GM18511 (cell line): ENCODE data around the gene KCNQ1.

Experiments
- ATAC-seq: cut with Tn5 transposase; IDR thresholded peaks from one replicate; pipeline ENCODE4 v1.9.1; 2021; ENCODE audit warnings: mild to moderate bottlenecking, moderate library complexity; ENCODE audit not compliant: unreplicated experiment

Gene KCNQ1

GRCh38 chr11:2440646-2441045, 4.2 kb upstream of the KCNQ1 start:
- ATAC-seq = no peak

GRCh38 chr11:2441171-2441570, 3.6 kb upstream of the KCNQ1 start:
- no peak for ATAC-seq

GRCh38 chr11:2442589-2442988, 2.2 kb upstream of the KCNQ1 start:
- ATAC-seq = no peak

GRCh38 chr11:2443406-2443805, 1.4 kb upstream of the KCNQ1 start:
- ATAC-seq = no peak

- no peak for ATAC-seq
These were observed 657 bp upstream of the KCNQ1 start, which contains the start of gene TRPM5 for GRCh38 chr11:2443881-2444820. TSS of gene TRPM5 (minus strand) at chr11:2444514. CDS start at chr11:2423036, 21,478 bp downstream.

GRCh38 chr11:2445746-2446551, 1.1 kb downstream of the KCNQ1 start:
- no peak for ATAC-seq

- no peak for ATAC-seq
These were observed 1.9 kb downstream of the KCNQ1 start for GRCh38 chr11:2446590-2447252.

GRCh38 chr11:2447253-2447950, 2.6 kb downstream of the KCNQ1 start:
- no peak for ATAC-seq

- no peak for ATAC-seq
These were observed 3.3 kb downstream of the KCNQ1 start for GRCh38 chr11:2447951-2448650.

- no peak for ATAC-seq
These were observed 4.1 kb downstream of the KCNQ1 start for GRCh38 chr11:2448661-2449547.

GRCh38 chr11:2449548-2450320, 4.9 kb downstream of the KCNQ1 start:
- no peak for ATAC-seq

GRCh38 chr11:2450321-2451041, 5.7 kb downstream of the KCNQ1 start:
- no peak for ATAC-seq

GRCh38 chr11:2451336-2451735, 6.5 kb downstream of the KCNQ1 start:
- no peak for ATAC-seq

GRCh38 chr11:2451916-2452315, 7.1 kb downstream of the KCNQ1 start:
- no peak for ATAC-seq

- ATAC-seq = no peak
These were observed 7.7 kb downstream of the KCNQ1 start for GRCh38 chr11:2452321-2453012.

- no peak for ATAC-seq
These were observed 8.6 kb downstream of the KCNQ1 start for GRCh38 chr11:2453436-2453835.

- no peak for ATAC-seq
These were observed 13.5 kb downstream of the KCNQ1 start for GRCh38 chr11:2458321-2458720.
